Endodermal cell (in vitro differentiated cells): ENCODE data around the gene RYR2. TPM values are rescaled to one million over a fixed set of nuclear protein-coding genes. Genes with fewer than 3 reads are reported as not detected.

Experiments used
- DNase-seq: peaks from one replicate; pipeline ENCODE4 v3.0.0-alpha.2; 2017
- H3K27ac ChIP-seq: 2 replicates; pipeline ENCODE4 v1.5.1; 2013; ENCODE audit warnings: mild to moderate bottlenecking, low read depth, low read length, moderate library complexity
- H3K27me3 ChIP-seq: 2 replicates; pipeline ENCODE4 v1.6.1; 2013; ENCODE audit warnings: mild to moderate bottlenecking, low read length, moderate library complexity; ENCODE audit not compliant: insufficient read depth, control insufficient read depth, poor library complexity, severe bottlenecking
- H3K36me3 ChIP-seq: 2 replicates; pipeline ENCODE4 v1.7.0; 2013; ENCODE audit warnings: mild to moderate bottlenecking, low read length, moderate library complexity; ENCODE audit not compliant: control insufficient read depth, insufficient read depth
- H3K4me1 ChIP-seq: one replicate; pipeline ENCODE4 v1.7.0; 2013; ENCODE audit warnings: low read length; ENCODE audit not compliant: control insufficient read depth, insufficient read depth
- H3K4me3 ChIP-seq: 2 replicates; pipeline ENCODE4 v1.5.1; 2013; ENCODE audit warnings: mild to moderate bottlenecking, low read length, moderate library complexity
- H3K9ac ChIP-seq: 2 replicates; pipeline ENCODE4 v1.6.1; 2013; ENCODE audit warnings: mild to moderate bottlenecking, low read length, moderate library complexity; ENCODE audit not compliant: poor library complexity, severe bottlenecking; ENCODE audit errors: extremely low read depth
- H3K9me3 ChIP-seq: 2 replicates; pipeline ENCODE4 v1.6.1; 2013; ENCODE audit warnings: mild to moderate bottlenecking, low read length, moderate library complexity; ENCODE audit not compliant: control insufficient read depth
- H3K27ac Mint-ChIP-seq: 2 replicates; pipeline ENCODE4 v1.8.0; 2020; ENCODE audit warnings: mixed read lengths
- H3K27me3 Mint-ChIP-seq: 2 replicates; pipeline ENCODE4 v1.8.0; 2021; ENCODE audit warnings: mild to moderate bottlenecking, mixed read lengths; ENCODE audit not compliant: insufficient read depth
- H3K36me3 Mint-ChIP-seq: 2 replicates; pipeline ENCODE4 v1.8.0; 2020; ENCODE audit warnings: low read depth, mixed read lengths
- H3K4me1 Mint-ChIP-seq: 2 replicates; pipeline ENCODE4 v1.8.0; 2020; ENCODE audit warnings: mixed read lengths
- H3K4me3 Mint-ChIP-seq: 2 replicates; pipeline ENCODE4 v1.8.0; 2020; ENCODE audit warnings: mild to moderate bottlenecking, moderate library complexity, mixed read lengths
- H3K9me3 Mint-ChIP-seq: 2 replicates; pipeline ENCODE4 v1.8.0; 2020; ENCODE audit warnings: mild to moderate bottlenecking, mixed read lengths
- CTCF ChIP-seq: fragments of 200-600 bp; sonication (generic); conservative IDR thresholded peaks from 2 replicates; pipeline ENCODE4 v1.5.0; 2021; ENCODE audit warnings: antibody characterized with exemption, mild to moderate bottlenecking
- WGBS, 2 experiments: methylation state at CpG; one replicate each; pipeline versions ENCODE4 v1.1.5 to v1.1.7; 2013; ENCODE audit warnings: missing lambda C conversion rate in 2 of 2, mixed read lengths in 1 of 2; ENCODE audit not compliant: insufficient coverage in 1 of 2, insufficient read length in 1 of 2; 5-methylcytosine and 5-hydroxymethylcytosine counted together
- total RNA-seq, 2 donors: library from RNA; stranded (reverse); fragmentation: NEBNext Ultra II Directional in 1 of 2; extraction: Animal tissue kit (Norgen Biotek cat#: 25700) in 1 of 2; gene quantifications; 2 replicates in 1 of 2; 3 replicates in 1 of 2; pipeline ENCODE4 v1.2.1, GENCODE V29; 2021

The RYR2 gene
- total RNA-seq, 2 donors from 2014 or later: 0.95 to 2.4 TPM

DNA sequence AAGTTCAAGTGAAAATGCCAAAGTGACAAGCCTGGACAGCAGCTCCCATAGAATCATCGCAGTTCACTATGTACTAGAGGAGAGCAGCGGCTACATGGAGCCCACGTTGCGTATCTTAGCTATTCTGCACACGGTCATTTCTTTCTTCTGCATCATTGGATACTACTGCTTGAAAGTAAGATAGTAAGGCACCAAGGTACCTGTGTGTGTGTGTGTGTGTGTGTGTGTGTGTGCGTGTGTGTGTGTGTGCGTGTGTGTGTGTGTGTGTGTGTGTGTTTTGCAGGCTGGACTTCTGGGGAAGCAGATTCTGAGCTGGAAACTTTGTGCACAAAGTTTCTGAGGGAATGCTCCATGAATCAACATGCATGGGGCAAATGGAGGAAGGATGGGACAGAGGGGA is 750.2 kb downstream of the RYR2 start:
- TF ChIP-seq CTCF: no peak
- no peak for DNase-seq
- no peak overlapping the region for H3K4me3 Mint-ChIP-seq
- H3K27me3 Mint-ChIP-seq: no peaks in the 10 kb centered on the region
- no peaks in the 10 kb centered on the region for H3K36me3 Mint-ChIP-seq
- no peaks in the 10 kb centered on the region for H3K36me3 ChIP-seq
- H3K4me1 ChIP-seq: no peaks in the 10 kb centered on the region
- H3K9me3 Mint-ChIP-seq: no peaks in the 10 kb centered on the region
- no peak overlapping the region for H3K4me3 ChIP-seq
- H3K9ac ChIP-seq: no peak overlapping the region
- WGBS, 2 experiments: 73 to 100% methylated on average over 5 to 7 of the region's 7 CpGs
- H3K27ac ChIP-seq: no peak overlapping the region
- H3K27me3 ChIP-seq: no peaks in the 10 kb centered on the region
- H3K4me1 Mint-ChIP-seq: no peaks in the 10 kb centered on the region
- H3K27ac Mint-ChIP-seq: no peak overlapping the region
- no peaks in the 10 kb centered on the region for H3K9me3 ChIP-seq

- Histone ChIP-seq H3K4me1 (no peaks in the 10 kb centered on the region), H3K9me3 (no peaks in the 10 kb centered on the region), H3K4me3 (no peak overlapping the region), H3K27ac (no peak overlapping the region), H3K9ac (no peak overlapping the region), H3K27me3 (no peaks in the 10 kb centered on the region), H3K36me3 (no peaks in the 10 kb centered on the region)
- no peak for DNase-seq
- Mint-ChIP-seq H3K36me3 (no peaks in the 10 kb centered on the region), H3K27ac (no peak overlapping the region), H3K27me3 (no peaks in the 10 kb centered on the region), H3K9me3 (no peaks in the 10 kb centered on the region), H3K4me1 (no peaks in the 10 kb centered on the region), H3K4me3 (no peak overlapping the region)
- TF ChIP-seq CTCF: no peak
- WGBS, 2 experiments: 88% methylated on average over 1 of the region's 1 CpG; no CpG with 5 or more reads in 1 of the 2 experiments
These were observed 750.7 kb downstream of the RYR2 start for GRCh38 chr1:237792726-237793125.

GRCh38 chr1:237794071-237794470 is 752.1 kb downstream of the RYR2 start:
- no peaks in the 10 kb centered on the region for H3K4me1 Mint-ChIP-seq
- H3K36me3 Mint-ChIP-seq: no peaks in the 10 kb centered on the region
- no peak for DNase-seq
- TF ChIP-seq CTCF: no peak
- WGBS, 2 experiments: 88 to 89% methylated on average over 1 to 3 of the region's 3 CpGs
- Histone ChIP-seq H3K36me3 (no peaks in the 10 kb centered on the region), H3K9ac (no peak overlapping the region), H3K4me3 (no peak overlapping the region), H3K27ac (no peak overlapping the region), H3K4me1 (no peaks in the 10 kb centered on the region), H3K9me3 (no peaks in the 10 kb centered on the region), H3K27me3 (no peaks in the 10 kb centered on the region)
- no peaks in the 10 kb centered on the region for H3K9me3 Mint-ChIP-seq
- H3K27me3 Mint-ChIP-seq: no peaks in the 10 kb centered on the region
- H3K4me3 Mint-ChIP-seq: no peak overlapping the region
- no peak overlapping the region for H3K27ac Mint-ChIP-seq
